ENCODE measurements around the gene PIGT.

PIGT gene

GRCh38 chr20:45408646-45409213 is 7.2 kb upstream of the PIGT start:
- no peak for ATAC-seq
- H3K27ac Mint-ChIP-seq: no peak overlapping the region
- H3K4me3 Mint-ChIP-seq: no peak overlapping the region
- no peaks in the 10 kb centered on the region for H3K9me3 Mint-ChIP-seq
- peaks cover 25% of the 10 kb centered on the region for H3K4me1 Mint-ChIP-seq
- no peaks in the 10 kb centered on the region for H3K36me3 Mint-ChIP-seq
- DNase-seq (ENCODE audit: low spot score in 2 of 2): no peak

GRCh38 chr20:45409521-45410272 is 6.2 kb upstream of the PIGT start:
- peaks cover 23% of the 10 kb centered on the region for H3K4me1 Mint-ChIP-seq
- DNase-seq (ENCODE audit: low spot score in 2 of 2) (no peak), ATAC-seq (no peak)
- no peak overlapping the region for H3K4me3 Mint-ChIP-seq
- H3K36me3 Mint-ChIP-seq: no peaks in the 10 kb centered on the region
- H3K9me3 Mint-ChIP-seq: no peaks in the 10 kb centered on the region
- H3K27ac Mint-ChIP-seq: no peak overlapping the region

GRCh38 chr20:45410887-45411286 is 5.1 kb upstream of the PIGT start:
- H3K4me3 Mint-ChIP-seq: no peak overlapping the region
- no peak overlapping the region for H3K27ac Mint-ChIP-seq
- ATAC-seq (no peak), DNase-seq (ENCODE audit: low spot score in 2 of 2) (no peak)
- H3K9me3 Mint-ChIP-seq: no peaks in the 10 kb centered on the region
- H3K4me1 Mint-ChIP-seq: peaks cover 25% of the 10 kb centered on the region
- H3K36me3 Mint-ChIP-seq: peaks cover 4% of the 10 kb centered on the region

- Mint-ChIP-seq H3K27ac (peak overlapping the region; percentile 68), H3K4me3 (no peak overlapping the region), H3K4me1 (peaks cover 34% of the 10 kb centered on the region), H3K9me3 (no peaks in the 10 kb centered on the region), H3K36me3 (peaks cover 14% of the 10 kb centered on the region)
- DNase-seq (ENCODE audit: low spot score in 2 of 2): no peak
- no peak for ATAC-seq
Observed at GRCh38 chr20:45412653-45413052, 3.3 kb upstream of the PIGT start.

GRCh38 chr20:45413479-45413878 is 2.5 kb upstream of the PIGT start:
- ATAC-seq (no peak), DNase-seq (ENCODE audit: low spot score in 2 of 2) (no peak)
- Mint-ChIP-seq H3K27ac (no peak overlapping the region), H3K9me3 (no peaks in the 10 kb centered on the region), H3K4me1 (peaks cover 37% of the 10 kb centered on the region), H3K4me3 (no peak overlapping the region), H3K36me3 (peaks cover 14% of the 10 kb centered on the region)

- Mint-ChIP-seq H3K4me1 (peaks cover 55% of the 10 kb centered on the region), H3K27ac (peak overlapping the region; percentile 98), H3K9me3 (no peaks in the 10 kb centered on the region), H3K4me3 (peak overlapping the region; percentile 93), H3K36me3 (peaks cover 46% of the 10 kb centered on the region)
- ATAC-seq (no peak), DNase-seq (ENCODE audit: low spot score in 2 of 2) (no peak)
Observed at GRCh38 chr20:45416917-45417316, 976 bp downstream of the PIGT start.

- ATAC-seq: peak; percentile 89
- peak in 1 of 2 donors; percentile 58 for DNase-seq (ENCODE audit: low spot score in 2 of 2)
- H3K9me3 Mint-ChIP-seq: no peaks in the 10 kb centered on the region
- peak overlapping the region; percentile 98 for H3K27ac Mint-ChIP-seq
- H3K4me3 Mint-ChIP-seq: peak overlapping the region; percentile 55
- peaks cover 55% of the 10 kb centered on the region for H3K4me1 Mint-ChIP-seq
- H3K36me3 Mint-ChIP-seq: peaks cover 72% of the 10 kb centered on the region
Observed at GRCh38 chr20:45419188-45420091, 3.5 kb downstream of the PIGT start.

- H3K4me3 Mint-ChIP-seq: no peak overlapping the region
- no peak for ATAC-seq
- H3K36me3 Mint-ChIP-seq: peaks cover 78% of the 10 kb centered on the region
Observed at GRCh38 chr20:45420125-45420524, 4.2 kb downstream of the PIGT start.

GRCh38 chr20:45423700-45424099 is 7.8 kb downstream of the PIGT start:
- H3K4me1 Mint-ChIP-seq: peaks cover 20% of the 10 kb centered on the region
- peak overlapping the region; percentile 65 for H3K27ac Mint-ChIP-seq
- no peak overlapping the region for H3K4me3 Mint-ChIP-seq
- DNase-seq (ENCODE audit: low spot score in 2 of 2): no peak
- H3K36me3 Mint-ChIP-seq: peaks cover 84% of the 10 kb centered on the region
- ATAC-seq: no peak
- no peaks in the 10 kb centered on the region for H3K9me3 Mint-ChIP-seq

More at GRCh38 chr20:45420125-45420524, 4.2 kb downstream of the PIGT start:
- no peak for DNase-seq (ENCODE audit: low spot score in 2 of 2)
- Mint-ChIP-seq H3K4me1 (peaks cover 51% of the 10 kb centered on the region), H3K9me3 (no peaks in the 10 kb centered on the region), H3K27ac (peak overlapping the region; percentile 98)

GRCh38 chr20:45425561-45425960 is 9.6 kb downstream of the PIGT start:
- no peak for ATAC-seq
- no peaks in the 10 kb centered on the region for H3K9me3 Mint-ChIP-seq
- no peak for DNase-seq (ENCODE audit: low spot score in 2 of 2)
- H3K27ac Mint-ChIP-seq: no peak overlapping the region
- no peak overlapping the region for H3K4me3 Mint-ChIP-seq
- H3K4me1 Mint-ChIP-seq: peaks cover under 1% of the 10 kb centered on the region
- H3K36me3 Mint-ChIP-seq: peaks cover 66% of the 10 kb centered on the region

- Mint-ChIP-seq H3K27ac (peak overlapping the region; percentile 27), H3K36me3 (peaks cover 62% of the 10 kb centered on the region), H3K4me3 (no peak overlapping the region), H3K9me3 (no peaks in the 10 kb centered on the region), H3K4me1 (no peaks in the 10 kb centered on the region)
- DNase-seq (ENCODE audit: low spot score in 2 of 2) (no peak), ATAC-seq (no peak)
Observed at GRCh38 chr20:45426320-45427016, 10.5 kb downstream of the PIGT start.

GRCh38 chr20:45427236-45428149 is 11.6 kb downstream of the PIGT start:
- Mint-ChIP-seq H3K4me1 (peaks cover 7% of the 10 kb centered on the region), H3K9me3 (no peaks in the 10 kb centered on the region), H3K27ac (peak overlapping the region; percentile 27), H3K36me3 (peaks cover 53% of the 10 kb centered on the region), H3K4me3 (no peak overlapping the region)
- DNase-seq (ENCODE audit: low spot score in 2 of 2) (no peak), ATAC-seq (no peak)

- ATAC-seq (no peak), DNase-seq (ENCODE audit: low spot score in 2 of 2) (no peak)
- Mint-ChIP-seq H3K4me1 (peaks cover 7% of the 10 kb centered on the region), H3K9me3 (no peaks in the 10 kb centered on the region), H3K4me3 (no peak overlapping the region), H3K27ac (no peak overlapping the region), H3K36me3 (peaks cover 38% of the 10 kb centered on the region)
Observed at GRCh38 chr20:45429618-45430017, 13.7 kb downstream of the PIGT start.

GRCh38 chr20:45432294-45432693 is 16.4 kb downstream of the PIGT start:
- DNase-seq (ENCODE audit: low spot score in 2 of 2): no peak
- Mint-ChIP-seq H3K36me3 (peaks cover 13% of the 10 kb centered on the region), H3K4me1 (peaks cover 14% of the 10 kb centered on the region), H3K27ac (no peak overlapping the region), H3K9me3 (no peaks in the 10 kb centered on the region), H3K4me3 (no peak overlapping the region)
- ATAC-seq: no peak

Measured in stimulated activated effector memory CD8-positive, alpha-beta T cell treated with anti-CD3 and anti-CD28 coated beads, Interleukin-12 subunit alpha, Interleukin-12 subunit beta, amount 100 ng/mL, for 72 hours (primary cell).